OCI-LY7 (cell line): ENCODE results near the gene WWOX. TPM values are rescaled to one million over a fixed set of nuclear protein-coding genes. Genes with fewer than 3 reads are reported as not detected.

Source experiments
- BruUV-seq: library from RNA; stranded (reverse); fragments of 400-500 nt; replicated peaks from 2 replicates; lab custom pipeline; 2021; lab: Mats Ljungman, UMichigan
- CTCF ChIA-PET: fragments of 300-600 bp; sonication (Branson Sonifier 250); formaldehyde crosslinking; loops from one replicate; lab custom pipeline; 2022; ENCODE audit warnings: antibody characterized with exemption; ENCODE audit not compliant: unreplicated experiment; lab: Charles Lee
- POLR2A ChIA-PET: fragments of 300-600 bp; sonication (Branson Sonifier 250); formaldehyde crosslinking; loops from one replicate; lab custom pipeline; 2022; ENCODE audit warnings: antibody characterized with exemption; lab: Charles Lee
- DNase-seq: peaks from one replicate; pipeline ENCODE4 v3.0.0-alpha.2; 2015; ENCODE audit warnings: low spot score
- H2AFZ ChIP-seq: fragments of 200-600 bp; sonication (generic), shearing (Covaris generic); 2 replicates; pipeline ENCODE4 v1.6.1; 2014; ENCODE audit warnings: mild to moderate bottlenecking, antibody characterized with exemption, low read length, moderate library complexity
- H3K27ac ChIP-seq: fragments of 200-600 bp; sonication (generic); 2 replicates; pipeline ENCODE4 v1.5.1; 2014; ENCODE audit warnings: mixed run types, low read depth, mild to moderate bottlenecking, moderate library complexity, low read length, inconsistent platforms; ENCODE audit not compliant: poor library complexity, severe bottlenecking
- H3K36me3 ChIP-seq: fragments of 200-600 bp; sonication (generic); 2 replicates; pipeline ENCODE4 v1.6.1; 2014; ENCODE audit warnings: mild to moderate bottlenecking, antibody characterized with exemption, low read length, moderate library complexity, mixed read lengths; ENCODE audit not compliant: insufficient read depth
- H3K4me1 ChIP-seq: fragments of 200-600 bp; sonication (generic); 2 replicates; pipeline ENCODE4 v1.5.1; 2014; ENCODE audit warnings: mild to moderate bottlenecking, low read length; ENCODE audit not compliant: insufficient read depth, poor library complexity, severe bottlenecking
- H3K4me2 ChIP-seq: fragments of 200-600 bp; sonication (generic); 2 replicates; pipeline ENCODE4 v1.6.1; 2014; ENCODE audit warnings: mild to moderate bottlenecking, low read length
- H3K4me3 ChIP-seq: fragments of 200-600 bp; sonication (generic); 2 replicates; pipeline ENCODE4 v1.5.1; 2014; ENCODE audit warnings: mild to moderate bottlenecking, low read depth, low read length; ENCODE audit not compliant: poor library complexity, severe bottlenecking
- H3K79me2 ChIP-seq: fragments of 200-600 bp; sonication (generic); 2 replicates; pipeline ENCODE4 v1.6.1; 2016; ENCODE audit warnings: low read depth, mild to moderate bottlenecking, low read length, moderate library complexity, mixed read lengths; ENCODE audit not compliant: insufficient read depth
- H3K9me2 ChIP-seq: fragments of 200-600 bp; sonication (generic); 2 replicates; pipeline ENCODE4 v1.6.1; 2016; ENCODE audit warnings: mild to moderate bottlenecking, low read length, mixed read lengths; ENCODE audit not compliant: insufficient read depth
- H3K9me3 ChIP-seq: fragments of 200-600 bp; sonication (generic); 2 replicates; pipeline ENCODE4 v1.6.1; 2014; ENCODE audit warnings: mild to moderate bottlenecking, mixed run types, low read length, mixed read lengths
- H4K20me1 ChIP-seq: fragments of 200-600 bp; sonication (generic); 2 replicates; pipeline ENCODE4 v1.6.1; 2014; ENCODE audit warnings: mild to moderate bottlenecking, antibody characterized with exemption, low read length, moderate library complexity, mixed read lengths; ENCODE audit not compliant: insufficient read depth
- EZH2phosphoT487 ChIP-seq: fragments of 200-600 bp; sonication (generic); IDR thresholded peaks from 2 replicates; pipeline ENCODE4 v1.6.1; 2018; ENCODE audit warnings: low read depth, borderline replicate concordance, mild to moderate bottlenecking, mixed run types, antibody characterized with exemption, low read length, moderate library complexity, mixed read lengths
- intact Hi-C: fragments of 100-400 bp; cut with micrococcal nuclease; formaldehyde crosslinking; loops from one replicate; pipeline ENCODE4 v1.10.0; 2022; ENCODE audit not compliant: unreplicated experiment
- total RNA-seq, 2 experiments: library from RNA; depleted of rRNA in 1 of 2; stranded (reverse); fragments of >200 nt in 1 of 2; shearing (Covaris generic) in 1 of 2; gene quantifications; 2 replicates each; pipeline ENCODE4 v1.2.3, GENCODE V29; 2014 to 2022
- TF ChIP-seq, protein P1 (sequence below): fragments of 200-600 bp; sonication (generic); conservative IDR thresholded peaks from 2 replicates; pipeline ENCODE4 v1.5.1; 2014; ENCODE audit warnings: mild to moderate bottlenecking, antibody characterized with exemption, low read length, moderate library complexity, mixed read lengths

Gene WWOX
- total RNA-seq, 2 experiments from 2014 or later: 40.2 to 47.6 TPM

DNA sequence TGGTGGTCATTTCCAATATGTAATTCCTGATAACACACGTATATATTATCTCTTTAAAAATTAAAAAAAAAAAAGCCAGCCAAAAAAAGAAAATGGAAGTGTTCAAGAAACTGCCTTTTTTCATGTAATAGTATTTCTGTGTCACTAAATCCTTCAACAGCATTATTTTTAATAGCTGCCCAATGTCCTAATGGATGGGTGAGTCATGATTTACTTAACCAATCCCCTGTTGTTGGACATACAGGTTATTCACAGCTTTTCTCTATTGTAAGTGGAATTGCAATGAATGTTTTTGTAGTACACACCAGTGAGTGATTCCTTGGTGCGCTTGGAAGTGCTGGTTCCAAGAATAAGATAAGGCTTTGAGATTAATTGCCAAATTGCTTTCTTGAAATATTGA, 124.9 kb downstream of the WWOX start:
- H3K79me2 ChIP-seq: no peaks in the 10 kb centered on the region
- H3K27ac ChIP-seq: no peak overlapping the region
- no TSS peak for BruUV-seq
- H3K9me2 ChIP-seq: no peaks in the 10 kb centered on the region
- no peaks in the 10 kb centered on the region for H3K36me3 ChIP-seq
- ChIA-PET POLR2A (no interaction called here), CTCF (no interaction called here)
- H4K20me1 ChIP-seq: no peaks in the 10 kb centered on the region
- no peaks in the 10 kb centered on the region for H3K9me3 ChIP-seq
- no peak overlapping the region for H3K4me3 ChIP-seq
- no peak for TF ChIP-seq EZH2phosphoT487
- TF ChIP-seq, protein P1, sequence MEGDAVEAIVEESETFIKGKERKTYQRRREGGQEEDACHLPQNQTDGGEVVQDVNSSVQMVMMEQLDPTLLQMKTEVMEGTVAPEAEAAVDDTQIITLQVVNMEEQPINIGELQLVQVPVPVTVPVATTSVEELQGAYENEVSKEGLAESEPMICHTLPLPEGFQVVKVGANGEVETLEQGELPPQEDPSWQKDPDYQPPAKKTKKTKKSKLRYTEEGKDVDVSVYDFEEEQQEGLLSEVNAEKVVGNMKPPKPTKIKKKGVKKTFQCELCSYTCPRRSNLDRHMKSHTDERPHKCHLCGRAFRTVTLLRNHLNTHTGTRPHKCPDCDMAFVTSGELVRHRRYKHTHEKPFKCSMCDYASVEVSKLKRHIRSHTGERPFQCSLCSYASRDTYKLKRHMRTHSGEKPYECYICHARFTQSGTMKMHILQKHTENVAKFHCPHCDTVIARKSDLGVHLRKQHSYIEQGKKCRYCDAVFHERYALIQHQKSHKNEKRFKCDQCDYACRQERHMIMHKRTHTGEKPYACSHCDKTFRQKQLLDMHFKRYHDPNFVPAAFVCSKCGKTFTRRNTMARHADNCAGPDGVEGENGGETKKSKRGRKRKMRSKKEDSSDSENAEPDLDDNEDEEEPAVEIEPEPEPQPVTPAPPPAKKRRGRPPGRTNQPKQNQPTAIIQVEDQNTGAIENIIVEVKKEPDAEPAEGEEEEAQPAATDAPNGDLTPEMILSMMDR: no peak
- H2AFZ ChIP-seq: no peak overlapping the region
- H3K4me1 ChIP-seq: no peaks in the 10 kb centered on the region
- H3K4me2 ChIP-seq: no peak overlapping the region
- intact Hi-C loops: no loop called here
- no peak for DNase-seq

GRCh38 chr16:78225919-78226318, 126.5 kb downstream of the WWOX start:
- BruUV-seq: no TSS peak
- H3K79me2 ChIP-seq: no peaks in the 10 kb centered on the region
- H2AFZ ChIP-seq: no peak overlapping the region
- TF ChIP-seq EZH2phosphoT487: no peak
- TF ChIP-seq, protein P1: no peak
- intact Hi-C loops: no loop called here
- H4K20me1 ChIP-seq: no peaks in the 10 kb centered on the region
- no peaks in the 10 kb centered on the region for H3K36me3 ChIP-seq
- H3K4me1 ChIP-seq: no peaks in the 10 kb centered on the region
- DNase-seq: no peak
- H3K9me3 ChIP-seq: no peaks in the 10 kb centered on the region
- ChIA-PET CTCF (interaction anchor here (0.9 kb wide), 1 partner anchor 18 kb away, joined by 3 read pairs; no protein-coding TSS in a partner anchor), POLR2A (no interaction called here)
- H3K27ac ChIP-seq: no peak overlapping the region
- H3K4me3 ChIP-seq: no peak overlapping the region
- no peaks in the 10 kb centered on the region for H3K9me2 ChIP-seq
- H3K4me2 ChIP-seq: no peak overlapping the region

DNA sequence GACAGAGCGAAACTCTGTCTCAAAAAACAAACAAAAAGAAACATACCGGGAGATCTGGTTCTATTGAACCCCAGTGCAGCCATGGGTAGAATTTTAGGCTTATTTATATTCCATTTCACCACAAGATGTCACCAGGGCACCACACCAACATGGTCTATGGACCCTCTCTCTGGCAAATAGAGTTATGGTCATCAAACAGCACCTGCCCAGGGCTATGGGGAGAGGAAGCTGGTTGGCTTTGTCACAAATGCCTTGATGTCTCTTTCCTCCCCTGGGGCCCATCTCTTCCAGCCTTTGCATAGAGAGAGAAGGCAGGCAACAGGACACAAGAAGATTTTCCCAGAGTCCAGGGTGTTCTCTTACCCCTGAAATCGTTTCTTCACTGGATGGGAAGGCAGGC, 128.4 kb downstream of the WWOX start:
- Histone ChIP-seq H3K9me2 (no peaks in the 10 kb centered on the region), H3K79me2 (no peaks in the 10 kb centered on the region), H3K4me2 (no peak overlapping the region), H3K36me3 (no peaks in the 10 kb centered on the region), H3K4me3 (no peak overlapping the region), H3K9me3 (no peaks in the 10 kb centered on the region), H3K27ac (no peak overlapping the region), H2AFZ (no peak overlapping the region), H4K20me1 (no peaks in the 10 kb centered on the region), H3K4me1 (no peaks in the 10 kb centered on the region)
- BruUV-seq: no TSS peak
- peak; percentile 7 for DNase-seq
- intact Hi-C loops: no loop called here
- no peak for TF ChIP-seq EZH2phosphoT487
- TF ChIP-seq, protein P1: peak; percentile 35; the same call in 1 of the 2 replicates
- ChIA-PET POLR2A (interaction anchor here (0.6 kb wide), 1 partner anchor 1666 kb away, joined by 4 read pairs; no protein-coding TSS in a partner anchor), CTCF (no interaction called here)
